GM19438 (cell line): ENCODE results near the gene PKIG.
"Not testable (repeated sequence)": the region's sequence is repeated elsewhere in the genome, so short reads cannot be mapped to it uniquely, and the experiment has no call there.

Experiments used
- ATAC-seq: cut with Tn5 transposase; IDR thresholded peaks from one replicate; pipeline ENCODE4 v1.9.1; 2021; ENCODE audit warnings: low read depth; ENCODE audit not compliant: unreplicated experiment

The PKIG gene

GRCh38 chr20:44571362-44571988 is 10.9 kb upstream of the PKIG start:
- ATAC-seq: no peak

- no peak for ATAC-seq
These were observed 9.6 kb upstream of the PKIG start for GRCh38 chr20:44572551-44573500.

- ATAC-seq: no peak
These were observed 8.9 kb upstream of the PKIG start for GRCh38 chr20:44573501-44573869.

DNA sequence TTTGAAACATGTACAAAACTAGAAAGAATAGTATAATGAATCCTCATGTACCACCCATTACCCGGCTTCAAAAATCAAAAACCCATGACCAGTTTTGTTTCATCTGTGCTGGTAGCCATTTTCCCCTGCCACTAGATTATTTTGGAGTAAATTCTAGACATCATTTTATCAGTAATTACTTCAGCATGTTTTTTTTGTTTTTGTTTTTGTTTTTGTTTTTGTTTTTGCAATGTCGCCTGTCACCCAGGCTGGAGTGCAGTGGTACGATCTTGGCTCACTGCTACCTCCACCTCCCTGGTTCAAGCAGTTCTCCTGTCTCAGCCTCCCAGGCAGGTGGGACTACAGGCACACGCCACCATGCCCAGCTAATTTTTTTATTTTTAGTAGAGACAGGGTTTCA is 8.0 kb upstream of the PKIG start:
- ATAC-seq: no peak

DNA sequence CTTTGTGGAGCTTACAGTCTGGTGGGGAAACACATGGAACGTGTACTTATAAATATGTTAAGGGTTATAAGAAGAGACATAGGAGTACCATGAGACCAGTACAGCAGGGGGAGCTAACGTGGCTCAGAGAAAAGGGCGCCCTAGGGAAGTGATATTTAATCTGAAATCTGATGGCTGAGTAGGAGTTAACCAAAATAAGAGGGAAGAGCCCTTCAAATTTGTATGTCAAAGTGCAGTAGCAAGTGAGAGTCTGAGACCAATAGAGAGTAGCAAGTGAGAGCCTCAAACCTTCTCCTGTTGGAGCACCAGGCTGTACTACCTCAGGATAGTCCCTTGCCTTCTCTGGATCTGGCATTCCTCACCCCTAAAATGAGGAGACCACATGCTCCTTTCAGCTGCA is 6.1 kb upstream of the PKIG start:
- no peak for ATAC-seq

- ATAC-seq: no peak
These were observed 2.9 kb upstream of the PKIG start for GRCh38 chr20:44579313-44580081.

- no peak for ATAC-seq
These were observed 1.7 kb upstream of the PKIG start for GRCh38 chr20:44580581-44581268.

DNA sequence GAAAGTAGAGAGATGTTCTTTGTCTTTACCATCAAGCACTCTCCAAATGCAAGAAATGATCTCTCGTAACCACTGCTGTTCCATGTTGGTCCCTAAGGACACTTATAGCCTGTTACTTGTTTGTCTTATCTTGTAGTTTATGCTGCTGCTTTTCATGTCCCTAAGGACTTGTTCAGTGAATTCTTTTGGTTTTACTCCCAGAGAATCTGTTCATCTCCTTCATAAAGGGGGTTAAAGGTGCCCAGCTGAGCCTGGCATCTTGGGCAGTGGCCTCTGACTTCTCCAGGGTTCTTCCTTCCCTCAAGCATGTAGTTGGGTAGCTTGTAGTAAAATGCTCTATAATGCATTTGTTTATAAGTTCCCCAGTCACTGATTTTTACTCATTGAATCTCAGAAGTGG is 864 bp upstream of the PKIG start:
- no peak for ATAC-seq

- no peak for ATAC-seq
These were observed 778 bp downstream of the PKIG start for GRCh38 chr20:44583157-44583556.

- no peak for ATAC-seq
These were observed 1.8 kb downstream of the PKIG start for GRCh38 chr20:44584162-44584561.

DNA sequence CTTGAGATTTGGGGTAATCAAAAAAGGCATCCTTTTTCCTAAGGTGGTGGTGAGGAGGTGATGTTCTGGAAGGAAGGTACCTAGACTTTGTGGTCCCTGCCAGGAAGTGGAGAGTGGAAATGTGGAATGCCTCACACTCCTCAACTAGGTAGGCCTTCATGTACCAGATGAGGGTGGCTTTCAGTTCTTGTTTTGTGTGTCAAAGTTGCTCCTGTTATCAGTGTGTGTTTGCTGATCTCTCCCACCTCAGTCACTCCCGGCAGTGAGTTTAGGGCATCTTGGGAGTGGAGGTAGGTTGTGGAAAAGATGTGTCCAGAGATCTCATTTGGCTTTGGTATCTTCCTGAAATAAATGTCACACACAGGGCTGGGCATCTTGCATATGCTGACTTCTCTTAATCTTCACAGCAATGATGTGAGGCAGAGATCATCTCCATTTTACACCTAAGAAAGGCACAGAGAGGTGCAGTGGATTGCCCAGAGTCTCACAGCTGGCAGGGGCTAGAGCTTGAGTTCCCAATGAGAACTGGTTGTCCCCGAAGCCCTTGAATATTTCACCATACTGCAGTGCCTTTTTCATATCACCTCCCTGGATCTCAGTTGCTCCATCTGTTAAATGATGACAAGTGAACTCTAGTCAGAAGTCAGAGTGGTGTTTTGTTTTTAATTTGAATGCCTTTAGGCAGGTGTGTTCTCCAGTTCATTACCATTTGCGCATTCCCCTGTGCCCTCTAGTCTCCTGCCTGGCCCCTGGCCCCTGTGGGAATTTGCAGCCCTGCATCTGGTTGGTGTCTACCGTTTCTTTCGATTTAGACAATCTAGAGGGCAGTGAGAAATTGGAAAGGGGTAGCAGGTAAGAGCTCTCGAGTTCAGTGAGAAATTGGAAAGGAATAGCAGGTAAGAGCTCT is 2.9 kb downstream of the PKIG start:
- ATAC-seq: no peak

GRCh38 chr20:44586289-44586911 is 4.0 kb downstream of the PKIG start:
- peak; percentile 54 for ATAC-seq

GRCh38 chr20:44587035-44587980 is 4.9 kb downstream of the PKIG start:
- no peak for ATAC-seq

GRCh38 chr20:44588321-44588720 is 5.9 kb downstream of the PKIG start:
- not testable (repeated sequence) for ATAC-seq

DNA sequence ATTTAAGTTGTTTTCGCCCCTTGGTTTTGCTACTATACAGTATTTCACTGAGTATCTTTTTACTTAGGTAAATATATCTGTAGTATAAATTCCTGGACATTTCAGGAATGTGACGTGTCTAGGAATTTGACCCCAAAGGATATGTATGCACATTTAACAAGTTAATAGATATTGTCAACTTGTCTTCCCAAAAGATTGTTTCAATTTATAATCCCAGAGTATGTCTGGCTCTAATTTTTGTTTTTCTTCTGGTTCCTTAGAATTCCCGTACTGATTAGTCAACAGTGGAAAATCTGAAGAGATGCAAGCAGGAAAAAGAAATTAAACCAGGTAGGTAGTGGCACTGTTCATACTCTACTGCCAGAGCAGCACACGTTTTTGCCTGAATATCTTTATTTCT is 7.2 kb downstream of the PKIG start:
- ATAC-seq: no peak

GRCh38 chr20:44590980-44591778 is 8.8 kb downstream of the PKIG start:
- ATAC-seq: no peak

DNA sequence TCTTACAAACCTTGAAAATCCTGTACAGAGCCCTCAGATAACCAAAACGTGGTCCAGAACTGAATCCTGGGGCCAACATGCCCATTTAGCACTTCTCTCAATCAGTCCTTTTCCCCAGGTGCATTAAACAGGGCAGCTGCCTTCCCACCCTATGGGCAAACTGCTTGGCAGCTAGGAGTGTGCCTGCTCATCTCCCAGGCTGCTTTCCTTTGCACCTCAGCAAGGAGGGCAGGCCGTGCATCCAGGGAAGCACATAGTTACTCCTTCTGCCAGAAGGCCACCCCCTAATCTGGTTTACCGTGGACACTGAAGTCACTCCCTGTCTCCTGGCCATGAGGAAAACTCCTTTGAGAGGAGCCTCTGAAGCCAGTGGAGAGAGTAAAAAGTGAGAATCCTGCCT is 10.0 kb downstream of the PKIG start:
- ATAC-seq: no peak
